ENCODE measurements around the gene PRSS8. TPM values are rescaled to one million over a fixed set of nuclear protein-coding genes. Genes with fewer than 3 reads are reported as not detected.

Gene PRSS8
- polyA plus RNA-seq, 1 donor from 2014 or later: not detected

DNA sequence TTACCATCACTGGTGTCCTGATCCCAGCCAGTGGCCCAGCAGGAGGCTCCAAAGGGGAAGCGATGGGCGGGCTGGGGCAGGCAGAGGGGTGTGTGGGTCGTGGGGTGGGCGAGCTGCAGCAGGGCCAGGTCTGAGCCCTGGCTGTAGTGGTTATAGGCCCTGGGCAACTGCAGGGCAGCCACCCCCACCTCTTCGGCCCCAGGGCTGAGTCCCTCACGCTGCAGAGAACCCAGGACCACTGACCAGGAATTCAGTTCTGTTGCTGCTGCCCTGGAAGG, 49.0 kb downstream of the PRSS8 start:
- H3K36me3 ChIP-seq (ENCODE audit: insufficient read depth, low read length): peaks cover 5% of the 10 kb centered on the region
- H2AFZ ChIP-seq (ENCODE audit: low read depth, low read length): no peak overlapping the region
- H3K9ac ChIP-seq (ENCODE audit: low read length): no peak overlapping the region
- H3F3A ChIP-seq (ENCODE audit: insufficient read depth, low read length, poor library complexity, severe bottlenecking): no peaks in the 10 kb centered on the region
- TF ChIP-seq POLR2AphosphoS5 (IDR thresholded peaks at IDR 0.05): no peak
- no peak for TF ChIP-seq MXI1 (conservative IDR thresholded peaks at IDR 0.05; ENCODE audit: poor library complexity, severe bottlenecking)
- TF ChIP-seq, protein P1, sequence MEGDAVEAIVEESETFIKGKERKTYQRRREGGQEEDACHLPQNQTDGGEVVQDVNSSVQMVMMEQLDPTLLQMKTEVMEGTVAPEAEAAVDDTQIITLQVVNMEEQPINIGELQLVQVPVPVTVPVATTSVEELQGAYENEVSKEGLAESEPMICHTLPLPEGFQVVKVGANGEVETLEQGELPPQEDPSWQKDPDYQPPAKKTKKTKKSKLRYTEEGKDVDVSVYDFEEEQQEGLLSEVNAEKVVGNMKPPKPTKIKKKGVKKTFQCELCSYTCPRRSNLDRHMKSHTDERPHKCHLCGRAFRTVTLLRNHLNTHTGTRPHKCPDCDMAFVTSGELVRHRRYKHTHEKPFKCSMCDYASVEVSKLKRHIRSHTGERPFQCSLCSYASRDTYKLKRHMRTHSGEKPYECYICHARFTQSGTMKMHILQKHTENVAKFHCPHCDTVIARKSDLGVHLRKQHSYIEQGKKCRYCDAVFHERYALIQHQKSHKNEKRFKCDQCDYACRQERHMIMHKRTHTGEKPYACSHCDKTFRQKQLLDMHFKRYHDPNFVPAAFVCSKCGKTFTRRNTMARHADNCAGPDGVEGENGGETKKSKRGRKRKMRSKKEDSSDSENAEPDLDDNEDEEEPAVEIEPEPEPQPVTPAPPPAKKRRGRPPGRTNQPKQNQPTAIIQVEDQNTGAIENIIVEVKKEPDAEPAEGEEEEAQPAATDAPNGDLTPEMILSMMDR (IDR thresholded peaks at IDR 0.05; ENCODE audit: poor library complexity, severe bottlenecking): no peak
- no peak for TF ChIP-seq RAD21 (conservative IDR thresholded peaks at IDR 0.05)
- TF ChIP-seq, protein P2, sequence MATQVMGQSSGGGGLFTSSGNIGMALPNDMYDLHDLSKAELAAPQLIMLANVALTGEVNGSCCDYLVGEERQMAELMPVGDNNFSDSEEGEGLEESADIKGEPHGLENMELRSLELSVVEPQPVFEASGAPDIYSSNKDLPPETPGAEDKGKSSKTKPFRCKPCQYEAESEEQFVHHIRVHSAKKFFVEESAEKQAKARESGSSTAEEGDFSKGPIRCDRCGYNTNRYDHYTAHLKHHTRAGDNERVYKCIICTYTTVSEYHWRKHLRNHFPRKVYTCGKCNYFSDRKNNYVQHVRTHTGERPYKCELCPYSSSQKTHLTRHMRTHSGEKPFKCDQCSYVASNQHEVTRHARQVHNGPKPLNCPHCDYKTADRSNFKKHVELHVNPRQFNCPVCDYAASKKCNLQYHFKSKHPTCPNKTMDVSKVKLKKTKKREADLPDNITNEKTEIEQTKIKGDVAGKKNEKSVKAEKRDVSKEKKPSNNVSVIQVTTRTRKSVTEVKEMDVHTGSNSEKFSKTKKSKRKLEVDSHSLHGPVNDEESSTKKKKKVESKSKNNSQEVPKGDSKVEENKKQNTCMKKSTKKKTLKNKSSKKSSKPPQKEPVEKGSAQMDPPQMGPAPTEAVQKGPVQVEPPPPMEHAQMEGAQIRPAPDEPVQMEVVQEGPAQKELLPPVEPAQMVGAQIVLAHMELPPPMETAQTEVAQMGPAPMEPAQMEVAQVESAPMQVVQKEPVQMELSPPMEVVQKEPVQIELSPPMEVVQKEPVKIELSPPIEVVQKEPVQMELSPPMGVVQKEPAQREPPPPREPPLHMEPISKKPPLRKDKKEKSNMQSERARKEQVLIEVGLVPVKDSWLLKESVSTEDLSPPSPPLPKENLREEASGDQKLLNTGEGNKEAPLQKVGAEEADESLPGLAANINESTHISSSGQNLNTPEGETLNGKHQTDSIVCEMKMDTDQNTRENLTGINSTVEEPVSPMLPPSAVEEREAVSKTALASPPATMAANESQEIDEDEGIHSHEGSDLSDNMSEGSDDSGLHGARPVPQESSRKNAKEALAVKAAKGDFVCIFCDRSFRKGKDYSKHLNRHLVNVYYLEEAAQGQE (IDR thresholded peaks at IDR 0.05; ENCODE audit: borderline replicate concordance): no peak
- no peak for TF ChIP-seq TAF1 (IDR thresholded peaks at IDR 0.05; ENCODE audit: low read depth)
- no peak for TF ChIP-seq SMC3 (conservative IDR thresholded peaks at IDR 0.05; ENCODE audit: poor library complexity)
- no peak for TF ChIP-seq EZH2 (IDR thresholded peaks at IDR 0.05; ENCODE audit: borderline replicate concordance, insufficient read depth, low read length, poor library complexity, severe bottlenecking)
- no peak for TF ChIP-seq EP300 (conservative IDR thresholded peaks at IDR 0.05; ENCODE audit: poor library complexity, severe bottlenecking)
- no peaks in the 10 kb centered on the region for H3K27me3 ChIP-seq (ENCODE audit: insufficient read depth, low read depth, low read length)
- H3K9me2 ChIP-seq (ENCODE audit: insufficient read depth, low read length): no peaks in the 10 kb centered on the region
- H3K4me2 ChIP-seq (ENCODE audit: low read length): no peak overlapping the region
- no peaks in the 10 kb centered on the region for H3K9me3 ChIP-seq (ENCODE audit: low read length)
- H3K4me3 ChIP-seq (ENCODE audit: low read length): no peak overlapping the region
- H4K20me1 ChIP-seq (ENCODE audit: insufficient read depth): no peaks in the 10 kb centered on the region
- H3K27ac ChIP-seq (ENCODE audit: low read length): no peak overlapping the region
- H3K79me2 ChIP-seq (replicated peaks; ENCODE audit: insufficient read depth, low read length): no peaks in the 10 kb centered on the region

- TF ChIP-seq, protein P2 (IDR thresholded peaks at IDR 0.05; ENCODE audit: borderline replicate concordance): no peak
- TF ChIP-seq, protein P1 (IDR thresholded peaks at IDR 0.05; ENCODE audit: poor library complexity, severe bottlenecking): no peak
- no peak for TF ChIP-seq EZH2 (IDR thresholded peaks at IDR 0.05; ENCODE audit: borderline replicate concordance, insufficient read depth, low read length, poor library complexity, severe bottlenecking)
- no peak for TF ChIP-seq RAD21 (conservative IDR thresholded peaks at IDR 0.05)
- no peak for TF ChIP-seq SMC3 (conservative IDR thresholded peaks at IDR 0.05; ENCODE audit: poor library complexity)
- no peak for TF ChIP-seq EP300 (conservative IDR thresholded peaks at IDR 0.05; ENCODE audit: poor library complexity, severe bottlenecking)
- no peak for TF ChIP-seq TAF1 (IDR thresholded peaks at IDR 0.05; ENCODE audit: low read depth)
- TF ChIP-seq POLR2AphosphoS5 (IDR thresholded peaks at IDR 0.05): no peak
- TF ChIP-seq MXI1 (conservative IDR thresholded peaks at IDR 0.05; ENCODE audit: poor library complexity, severe bottlenecking): no peak
- Histone ChIP-seq H3K9me2 (ENCODE audit: insufficient read depth, low read length) (no peaks in the 10 kb centered on the region), H3K9me3 (ENCODE audit: low read length) (no peaks in the 10 kb centered on the region), H3K27ac (ENCODE audit: low read length) (no peak overlapping the region), H3F3A (ENCODE audit: insufficient read depth, low read length, poor library complexity, severe bottlenecking) (no peaks in the 10 kb centered on the region), H2AFZ (ENCODE audit: low read depth, low read length) (no peak overlapping the region), H3K36me3 (ENCODE audit: insufficient read depth, low read length) (peaks cover 5% of the 10 kb centered on the region), H3K79me2 (replicated peaks; ENCODE audit: insufficient read depth, low read length) (no peaks in the 10 kb centered on the region), H3K4me2 (ENCODE audit: low read length) (no peak overlapping the region), H3K27me3 (ENCODE audit: insufficient read depth, low read depth, low read length) (no peaks in the 10 kb centered on the region), H3K9ac (ENCODE audit: low read length) (no peak overlapping the region), H3K4me3 (ENCODE audit: low read length) (no peak overlapping the region), H4K20me1 (ENCODE audit: insufficient read depth) (no peaks in the 10 kb centered on the region)
These were observed 49.5 kb downstream of the PRSS8 start for GRCh38 chr16:31085873-31086628.

Data from neural cell (in vitro differentiated cells).